ENCODE measurements around the gene ITCH. TPM values are rescaled to one million over a fixed set of nuclear protein-coding genes. Genes with fewer than 3 reads are reported as not detected.

The ITCH gene
- total RNA-seq, 6 experiments from 2014 or later, result 55.0 to 63.3 (median 59.1) TPM

GRCh38 chr20:34539756-34540155 is 176.7 kb downstream of the ITCH start:
- Mint-ChIP-seq H3K27me3 (ENCODE audit: insufficient read depth) (peaks cover 2% of the 10 kb centered on the region; the same call in 1 of the 2 replicates), H3K4me3 (no peak overlapping the region; the same call in 1 of the 2 replicates), H3K4me1 (ENCODE audit: low read depth) (0 out of 2 replicates have a peak, but pooled peaks cover 5% of the 10 kb centered on the region), H3K27ac (no peak overlapping the region), H3K9me3 (no peaks in the 10 kb centered on the region), H3K36me3 (ENCODE audit: low read depth) (peaks cover 29% of the 10 kb centered on the region)
- no peak for DNase-seq
- TF ChIP-seq CTCF (IDR thresholded peaks at IDR 0.05), result no peak

GRCh38 chr20:34540596-34541263 is 177.7 kb downstream of the ITCH start:
- Mint-ChIP-seq H3K4me3 (no peak overlapping the region), H3K27me3 (ENCODE audit: insufficient read depth) (peaks cover 2% of the 10 kb centered on the region; the same call in 1 of the 2 replicates), H3K27ac (no peak overlapping the region), H3K9me3 (no peaks in the 10 kb centered on the region), H3K4me1 (ENCODE audit: low read depth) (0 out of 2 replicates have a peak, but pooled peaks cover 5% of the 10 kb centered on the region), H3K36me3 (ENCODE audit: low read depth) (peaks cover 21% of the 10 kb centered on the region)
- TF ChIP-seq CTCF (IDR thresholded peaks at IDR 0.05), result no peak
- no peak for DNase-seq

- TF ChIP-seq CTCF (IDR thresholded peaks at IDR 0.05), result no peak
- Mint-ChIP-seq H3K9me3 (no peaks in the 10 kb centered on the region), H3K4me3 (no peak overlapping the region), H3K36me3 (ENCODE audit: low read depth) (peaks cover 19% of the 10 kb centered on the region), H3K4me1 (ENCODE audit: low read depth) (0 out of 2 replicates have a peak, but pooled peaks cover 5% of the 10 kb centered on the region), H3K27ac (no peak overlapping the region), H3K27me3 (ENCODE audit: insufficient read depth) (peaks cover 2% of the 10 kb centered on the region; the same call in 1 of the 2 replicates)
- DNase-seq, result no peak
These were observed 178.3 kb downstream of the ITCH start for GRCh38 chr20:34541264-34541901.

GRCh38 chr20:34541917-34542316 is 178.8 kb downstream of the ITCH start:
- Mint-ChIP-seq H3K4me3 (no peak overlapping the region), H3K27ac (no peak overlapping the region), H3K27me3 (ENCODE audit: insufficient read depth) (peaks cover 2% of the 10 kb centered on the region; the same call in 1 of the 2 replicates), H3K9me3 (no peaks in the 10 kb centered on the region), H3K4me1 (ENCODE audit: low read depth) (0 out of 2 replicates have a peak, but pooled peaks cover 5% of the 10 kb centered on the region), H3K36me3 (ENCODE audit: low read depth) (peaks cover 19% of the 10 kb centered on the region)
- no peak for DNase-seq
- no peak for TF ChIP-seq CTCF (IDR thresholded peaks at IDR 0.05)

- H3K4me1 Mint-ChIP-seq (ENCODE audit: low read depth), result 0 out of 2 replicates have a peak, but pooled peaks cover 5% of the 10 kb centered on the region
- H3K9me3 Mint-ChIP-seq, result no peaks in the 10 kb centered on the region
- no peak overlapping the region for H3K4me3 Mint-ChIP-seq
- peaks cover 2% of the 10 kb centered on the region; the same call in 1 of the 2 replicates for H3K27me3 Mint-ChIP-seq (ENCODE audit: insufficient read depth)
- no peak for TF ChIP-seq CTCF (IDR thresholded peaks at IDR 0.05)
- no peak for DNase-seq
- H3K36me3 Mint-ChIP-seq (ENCODE audit: low read depth), result peaks cover 19% of the 10 kb centered on the region
- no peak overlapping the region for H3K27ac Mint-ChIP-seq
These were observed 179.4 kb downstream of the ITCH start for GRCh38 chr20:34542439-34542838.
